Colonic mucosa (tissue), 4 donors: ENCODE data around the gene FHL2. TPM values are rescaled to one million over a fixed set of nuclear protein-coding genes. Genes with fewer than 3 reads are reported as not detected.
"Not testable (repeated sequence)": the region's sequence is repeated elsewhere in the genome, so short reads cannot be mapped to it uniquely, and the experiment has no call there.

Experiments used
- DNase-seq: peaks from one replicate; pipeline ENCODE4 v3.0.0-alpha.2; 2020
- H3K27ac ChIP-seq: fragments of 200-600 bp; one replicate; pipeline ENCODE4 v1.8.0; 2021
- H3K27me3 ChIP-seq: fragments of 200-600 bp; one replicate; pipeline ENCODE4 v1.8.0; 2021
- H3K36me3 ChIP-seq: fragments of 200-600 bp; one replicate; pipeline ENCODE4 v1.8.0; 2021
- H3K4me1 ChIP-seq: fragments of 200-600 bp; one replicate; pipeline ENCODE4 v1.8.0; 2021; ENCODE audit warnings: mild to moderate bottlenecking
- H3K4me3 ChIP-seq: fragments of 200-600 bp; one replicate; pipeline ENCODE4 v1.8.0; 2021
- H3K9ac ChIP-seq, 2 donors: one replicate each; pipeline ENCODE4 v1.7.0; 2013; ENCODE audit warnings: control low read depth in 2 of 2, low read depth in 2 of 2, low read length in 2 of 2
- H3K9me3 ChIP-seq: fragments of 200-600 bp; one replicate; pipeline ENCODE4 v1.8.0; 2021
- intact Hi-C: fragments of 100-400 bp; cut with DNase I; formaldehyde crosslinking; loops from one replicate; pipeline ENCODE4 v1.14.1; 2022
- total RNA-seq, 2 donors: library from RNA; stranded (reverse); fragmentation: NEBNext Ultra II Directional in 1 of 2; extraction: Animal tissue kit (Norgen Biotek cat#: 25700) in 1 of 2; gene quantifications; one replicate each; pipeline ENCODE4 v1.2.1, GENCODE V29; 2021
- TF ChIP-seq, protein P1 (sequence below): fragments of 200-600 bp; IDR thresholded peaks from one replicate; pipeline ENCODE4 v1.8.0; 2022; ENCODE audit warnings: antibody characterized with exemption, mild to moderate bottlenecking
- donor health status: healthy.
- donor health status: DM: no; HTN: no; CAD: no.
- donor health status: DM: no; HTN: no; CAD: no.

Gene FHL2
- total RNA-seq, 2 donors from 2014 or later: 103 to 212 TPM

GRCh38 chr2:105329561-105330495, 69.0 kb downstream of the FHL2 start, which contains the start of gene TGFBRAP1:
Gene TGFBRAP1, minus strand, starts transcription at chr2:105329735. Its CDS starts 21,434 bp downstream, at chr2:105308301.
- TF ChIP-seq, protein P1, sequence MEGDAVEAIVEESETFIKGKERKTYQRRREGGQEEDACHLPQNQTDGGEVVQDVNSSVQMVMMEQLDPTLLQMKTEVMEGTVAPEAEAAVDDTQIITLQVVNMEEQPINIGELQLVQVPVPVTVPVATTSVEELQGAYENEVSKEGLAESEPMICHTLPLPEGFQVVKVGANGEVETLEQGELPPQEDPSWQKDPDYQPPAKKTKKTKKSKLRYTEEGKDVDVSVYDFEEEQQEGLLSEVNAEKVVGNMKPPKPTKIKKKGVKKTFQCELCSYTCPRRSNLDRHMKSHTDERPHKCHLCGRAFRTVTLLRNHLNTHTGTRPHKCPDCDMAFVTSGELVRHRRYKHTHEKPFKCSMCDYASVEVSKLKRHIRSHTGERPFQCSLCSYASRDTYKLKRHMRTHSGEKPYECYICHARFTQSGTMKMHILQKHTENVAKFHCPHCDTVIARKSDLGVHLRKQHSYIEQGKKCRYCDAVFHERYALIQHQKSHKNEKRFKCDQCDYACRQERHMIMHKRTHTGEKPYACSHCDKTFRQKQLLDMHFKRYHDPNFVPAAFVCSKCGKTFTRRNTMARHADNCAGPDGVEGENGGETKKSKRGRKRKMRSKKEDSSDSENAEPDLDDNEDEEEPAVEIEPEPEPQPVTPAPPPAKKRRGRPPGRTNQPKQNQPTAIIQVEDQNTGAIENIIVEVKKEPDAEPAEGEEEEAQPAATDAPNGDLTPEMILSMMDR: no peak
- Histone ChIP-seq H3K4me3 (peak within 1 kb of the TSS; percentile 55), H3K9me3 (no peaks in the 10 kb centered on the region), H3K9ac (peak within 1 kb of the TSS; percentile 79 to 84), H3K4me1 (peaks cover 14% of the 10 kb centered on the region), H3K36me3 (no peaks in the 10 kb centered on the region), H3K27me3 (no peaks in the 10 kb centered on the region), H3K27ac (peak within 1 kb of the TSS; percentile 71)
- DNase-seq: peak; percentile 48
- intact Hi-C loops: no loop called here

- H3K36me3 ChIP-seq: no peaks in the 10 kb centered on the region
- intact Hi-C loops: no loop called here
- H3K9me3 ChIP-seq: no peaks in the 10 kb centered on the region
- no peaks in the 10 kb centered on the region for H3K27me3 ChIP-seq
- TF ChIP-seq, protein P1: no peak
- H3K4me3 ChIP-seq: peak overlapping the region; percentile 48
- peak; percentile 38 for DNase-seq
- H3K27ac ChIP-seq: peak overlapping the region; percentile 48
- H3K9ac ChIP-seq: peak overlapping the region; percentile 53 to 64
- peaks cover 14% of the 10 kb centered on the region for H3K4me1 ChIP-seq
Measured at GRCh38 chr2:105329197-105329554, 69.7 kb downstream of the FHL2 start.

GRCh38 chr2:105328281-105329196, 70.3 kb downstream of the FHL2 start:
- Histone ChIP-seq H3K27ac (peak overlapping the region; percentile 48), H3K4me3 (peak overlapping the region; percentile 48), H3K27me3 (no peaks in the 10 kb centered on the region), H3K9me3 (no peaks in the 10 kb centered on the region), H3K4me1 (peaks cover 14% of the 10 kb centered on the region), H3K36me3 (no peaks in the 10 kb centered on the region), H3K9ac (peak overlapping the region; percentile 53 to 64)
- TF ChIP-seq, protein P1: no peak
- intact Hi-C loops: no loop called here
- DNase-seq: peak; percentile 54

DNA sequence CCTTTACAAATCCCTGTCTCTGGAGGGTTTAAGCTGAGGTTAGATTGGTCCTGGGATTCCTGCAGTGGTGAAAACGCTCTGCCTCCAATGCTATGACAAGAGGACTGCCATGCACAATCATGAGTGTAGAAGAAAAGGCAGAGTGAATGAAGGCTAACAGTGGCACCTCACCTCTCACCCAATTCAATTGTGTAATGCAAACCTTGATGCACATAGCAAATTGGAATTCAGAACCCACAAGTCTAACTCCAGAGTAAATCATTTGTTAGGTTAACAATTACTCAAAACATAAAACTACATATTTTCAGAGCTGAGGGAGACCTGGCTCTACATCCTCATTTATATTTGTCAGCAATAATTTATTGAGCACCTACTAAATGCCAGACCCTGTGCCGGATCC, 71.2 kb downstream of the FHL2 start:
- peaks cover 14% of the 10 kb centered on the region for H3K4me1 ChIP-seq
- intact Hi-C loops: no loop called here
- no peak overlapping the region for H3K27ac ChIP-seq

GRCh38 chr2:105327271-105327670, 71.6 kb downstream of the FHL2 start:
- DNase-seq, H3K36me3 ChIP-seq, H3K9ac ChIP-seq, H3K9me3 ChIP-seq, H3K4me3 ChIP-seq, intact Hi-C loops, H3K27me3 ChIP-seq, H3K27ac ChIP-seq: not testable (repeated sequence)
- H3K4me1 ChIP-seq: peaks cover 14% of the 10 kb centered on the region

More for the DNA sequence above, 71.2 kb downstream of the FHL2 start:
- Histone ChIP-seq H3K4me3 (no peak overlapping the region), H3K9me3 (no peaks in the 10 kb centered on the region), H3K36me3 (no peaks in the 10 kb centered on the region), H3K9ac (no peak overlapping the region), H3K27me3 (no peaks in the 10 kb centered on the region)
- TF ChIP-seq, protein P1: no peak
- no peak for DNase-seq
